GM18499 (cell line): ENCODE results near the gene QSOX2.
"Not testable (repeated sequence)": the region's sequence is repeated elsewhere in the genome, so short reads cannot be mapped to it uniquely, and the experiment has no call there.

Experiments
- ATAC-seq: cut with Tn5 transposase; IDR thresholded peaks from one replicate; pipeline ENCODE4 v1.9.1; 2021; ENCODE audit warnings: moderate number of reproducible peaks; ENCODE audit not compliant: insufficient read depth, unreplicated experiment

The QSOX2 gene

GRCh38 chr9:136282272-136282861 is 36.8 kb upstream of the QSOX2 start:
- ATAC-seq, result no peak

GRCh38 chr9:136281421-136282271 is 36.0 kb upstream of the QSOX2 start:
- no peak for ATAC-seq

GRCh38 chr9:136280535-136281315 is 35.1 kb upstream of the QSOX2 start:
- no peak for ATAC-seq

- ATAC-seq, result no peak
Observed at GRCh38 chr9:136279471-136279870, 33.9 kb upstream of the QSOX2 start.

- ATAC-seq, result no peak
Observed at GRCh38 chr9:136278894-136279293, 33.3 kb upstream of the QSOX2 start.

GRCh38 chr9:136278221-136278620 is 32.6 kb upstream of the QSOX2 start:
- no peak for ATAC-seq

GRCh38 chr9:136277746-136278145 is 32.1 kb upstream of the QSOX2 start:
- ATAC-seq, result no peak

- no peak for ATAC-seq
Observed at GRCh38 chr9:136276716-136277115, 31.1 kb upstream of the QSOX2 start.

GRCh38 chr9:136275655-136276429 is 30.2 kb upstream of the QSOX2 start:
- no peak for ATAC-seq

GRCh38 chr9:136274786-136275654 is 29.4 kb upstream of the QSOX2 start:
- no peak for ATAC-seq

GRCh38 chr9:136273921-136274785 is 28.5 kb upstream of the QSOX2 start:
- ATAC-seq, result no peak

- no peak for ATAC-seq
Observed at GRCh38 chr9:136273244-136273865, 27.7 kb upstream of the QSOX2 start.

GRCh38 chr9:136270173-136270705 is 24.6 kb upstream of the QSOX2 start:
- ATAC-seq, result no peak

- ATAC-seq, result no peak
Observed at GRCh38 chr9:136268735-136269134, 23.1 kb upstream of the QSOX2 start.

GRCh38 chr9:136268318-136268717 is 22.7 kb upstream of the QSOX2 start:
- ATAC-seq, result no peak

- ATAC-seq, result no peak
Observed at GRCh38 chr9:136267261-136268111, 21.9 kb upstream of the QSOX2 start.

- not testable (repeated sequence) for ATAC-seq
Observed at GRCh38 chr9:136266641-136267040, 21.0 kb upstream of the QSOX2 start.
